Uterus (tissue), 4 donors: ENCODE data around the gene CIDEB. TPM values are rescaled to one million over a fixed set of nuclear protein-coding genes. Genes with fewer than 3 reads are reported as not detected.

ENCODE experiments used
- DNase-seq, 2 donors: peaks; one replicate each; pipeline ENCODE4 v3.0.0-alpha.2; 2019 to 2020
- H3K27ac ChIP-seq, 2 donors: fragments of 200-600 bp; sonication (generic); 1 replicate in 1 of 2; 2 replicates in 1 of 2; pipeline ENCODE4 v1.5.1; 2016 to 2018
- H3K27me3 ChIP-seq, 2 donors: fragments of 200-600 bp; sonication (generic); one replicate each; pipeline ENCODE4 v1.5.1; 2018 to 2019; ENCODE audit warnings: control low read depth in 1 of 2
- H3K36me3 ChIP-seq, 2 donors: fragments of 200-600 bp; sonication (generic); one replicate each; pipeline ENCODE4 v1.5.1; 2019; ENCODE audit warnings: control low read depth in 1 of 2
- H3K4me1 ChIP-seq, 2 donors: fragments of 200-600 bp; sonication (generic); one replicate each; pipeline ENCODE4 v1.5.1; 2018 to 2019; ENCODE audit warnings: control low read depth in 1 of 2
- H3K4me3 ChIP-seq, 2 donors: fragments of 200-600 bp; sonication (generic); 1 replicate in 1 of 2; 2 replicates in 1 of 2; pipeline ENCODE4 v1.5.1; 2018 to 2019; ENCODE audit warnings: mild to moderate bottlenecking in 1 of 2
- H3K9me3 ChIP-seq, 2 donors: fragments of 200-600 bp; sonication (generic); one replicate each; pipeline ENCODE4 v1.5.1; 2019; ENCODE audit warnings: control low read depth in 1 of 2
- POLR2A ChIP-seq, 2 donors: fragments of 450-650 bp; IDR thresholded peaks; one replicate each; pipeline ENCODE4 v1.6.1; 2016; ENCODE audit warnings: antibody characterized with exemption in 2 of 2, mild to moderate bottlenecking in 1 of 2, moderate library complexity in 1 of 2
- intact Hi-C: fragments of 100-400 bp; cut with DNase I; formaldehyde crosslinking; loops from one replicate; pipeline ENCODE4 v1.15.1; 2023; ENCODE audit warnings: low total_unique reads
- total RNA-seq, 4 donors: library from RNA; depleted of rRNA in 3 of 4; stranded (reverse); fragments of >200 nt in 3 of 4; gene quantifications; one replicate each; pipeline versions ENCODE4 v1.1.0 to v1.2.4, GENCODE V29; 2014 to 2023
- TF ChIP-seq, protein P1 (sequence below), 4 experiments: fragments of 200-600 bp in 2 of 4; fragments of 450-650 bp in 2 of 4; sonication (generic) in 2 of 4; IDR thresholded peaks; one replicate each; pipeline ENCODE4 v1.5.1; 2016 to 2019; ENCODE audit warnings: antibody characterized with exemption in 4 of 4, mild to moderate bottlenecking in 2 of 4, moderate library complexity in 1 of 4
- donor health status: DM: yes; HTN: yes; CAD: no.

CIDEB gene
- total RNA-seq, 4 donors from 2014 or later, result 1.3 to 25.5 (median 14.1) TPM

DNA sequence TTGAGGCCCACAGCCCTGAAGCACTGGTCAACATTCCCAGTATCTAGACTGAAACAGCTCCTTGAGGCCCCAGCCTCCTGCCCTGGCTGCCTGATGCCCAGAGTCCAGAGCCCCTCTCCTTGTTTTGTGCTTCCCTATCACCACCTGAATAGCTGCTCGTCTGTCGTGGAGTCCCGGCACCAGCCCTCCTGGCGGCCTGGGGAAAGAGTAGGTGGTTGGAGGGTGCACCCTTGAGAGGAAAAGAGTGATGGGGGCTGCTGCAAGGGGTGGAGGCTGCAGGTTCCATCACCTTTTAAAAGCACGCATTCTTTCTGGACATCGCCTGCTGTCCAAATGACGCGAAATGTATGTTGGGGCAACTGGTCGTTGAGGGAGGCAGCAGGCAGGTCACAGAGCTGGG is 39.6 kb downstream of the CIDEB start:
- Histone ChIP-seq H3K27ac (no peak overlapping the region), H3K4me1 (no peaks in the 10 kb centered on the region), H3K9me3 (no peaks in the 10 kb centered on the region), H3K4me3 (no peak overlapping the region), H3K36me3 (no peaks in the 10 kb centered on the region), H3K27me3 (no peaks in the 10 kb centered on the region)
- no peak for DNase-seq
- TF ChIP-seq, protein P1, sequence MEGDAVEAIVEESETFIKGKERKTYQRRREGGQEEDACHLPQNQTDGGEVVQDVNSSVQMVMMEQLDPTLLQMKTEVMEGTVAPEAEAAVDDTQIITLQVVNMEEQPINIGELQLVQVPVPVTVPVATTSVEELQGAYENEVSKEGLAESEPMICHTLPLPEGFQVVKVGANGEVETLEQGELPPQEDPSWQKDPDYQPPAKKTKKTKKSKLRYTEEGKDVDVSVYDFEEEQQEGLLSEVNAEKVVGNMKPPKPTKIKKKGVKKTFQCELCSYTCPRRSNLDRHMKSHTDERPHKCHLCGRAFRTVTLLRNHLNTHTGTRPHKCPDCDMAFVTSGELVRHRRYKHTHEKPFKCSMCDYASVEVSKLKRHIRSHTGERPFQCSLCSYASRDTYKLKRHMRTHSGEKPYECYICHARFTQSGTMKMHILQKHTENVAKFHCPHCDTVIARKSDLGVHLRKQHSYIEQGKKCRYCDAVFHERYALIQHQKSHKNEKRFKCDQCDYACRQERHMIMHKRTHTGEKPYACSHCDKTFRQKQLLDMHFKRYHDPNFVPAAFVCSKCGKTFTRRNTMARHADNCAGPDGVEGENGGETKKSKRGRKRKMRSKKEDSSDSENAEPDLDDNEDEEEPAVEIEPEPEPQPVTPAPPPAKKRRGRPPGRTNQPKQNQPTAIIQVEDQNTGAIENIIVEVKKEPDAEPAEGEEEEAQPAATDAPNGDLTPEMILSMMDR (IDR thresholded peaks at IDR 0.05), result no peak
- no peak for TF ChIP-seq POLR2A (IDR thresholded peaks at IDR 0.05)
- intact Hi-C loops, result no loop called here

DNA sequence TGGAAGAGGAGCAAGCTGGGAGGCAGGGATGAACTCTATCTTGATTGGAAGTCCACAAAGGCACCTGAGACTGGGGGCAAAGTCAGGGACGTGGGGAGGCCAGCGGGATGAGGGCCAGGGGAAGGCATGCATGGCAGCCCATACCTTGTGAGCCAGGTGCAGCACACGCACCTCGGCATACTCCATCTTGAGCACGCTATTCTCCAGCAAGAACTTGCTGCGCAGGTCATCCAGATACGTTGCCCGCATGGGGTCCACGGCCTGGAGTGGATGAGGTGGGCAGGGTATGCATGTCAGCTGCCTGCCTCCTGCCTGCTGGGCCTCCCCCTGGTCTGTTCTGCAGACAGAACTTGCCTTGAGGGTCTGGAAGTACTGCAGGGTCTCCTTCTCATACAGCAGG is 40.3 kb downstream of the CIDEB start:
- intact Hi-C loops, result no loop called here
- Histone ChIP-seq H3K27me3 (no peaks in the 10 kb centered on the region), H3K4me1 (no peaks in the 10 kb centered on the region), H3K36me3 (no peaks in the 10 kb centered on the region), H3K27ac (no peak overlapping the region), H3K9me3 (no peaks in the 10 kb centered on the region), H3K4me3 (no peak overlapping the region)
- TF ChIP-seq, protein P1 (IDR thresholded peaks at IDR 0.05), result no peak
- TF ChIP-seq POLR2A (IDR thresholded peaks at IDR 0.05), result no peak
- DNase-seq, result no peak

DNA sequence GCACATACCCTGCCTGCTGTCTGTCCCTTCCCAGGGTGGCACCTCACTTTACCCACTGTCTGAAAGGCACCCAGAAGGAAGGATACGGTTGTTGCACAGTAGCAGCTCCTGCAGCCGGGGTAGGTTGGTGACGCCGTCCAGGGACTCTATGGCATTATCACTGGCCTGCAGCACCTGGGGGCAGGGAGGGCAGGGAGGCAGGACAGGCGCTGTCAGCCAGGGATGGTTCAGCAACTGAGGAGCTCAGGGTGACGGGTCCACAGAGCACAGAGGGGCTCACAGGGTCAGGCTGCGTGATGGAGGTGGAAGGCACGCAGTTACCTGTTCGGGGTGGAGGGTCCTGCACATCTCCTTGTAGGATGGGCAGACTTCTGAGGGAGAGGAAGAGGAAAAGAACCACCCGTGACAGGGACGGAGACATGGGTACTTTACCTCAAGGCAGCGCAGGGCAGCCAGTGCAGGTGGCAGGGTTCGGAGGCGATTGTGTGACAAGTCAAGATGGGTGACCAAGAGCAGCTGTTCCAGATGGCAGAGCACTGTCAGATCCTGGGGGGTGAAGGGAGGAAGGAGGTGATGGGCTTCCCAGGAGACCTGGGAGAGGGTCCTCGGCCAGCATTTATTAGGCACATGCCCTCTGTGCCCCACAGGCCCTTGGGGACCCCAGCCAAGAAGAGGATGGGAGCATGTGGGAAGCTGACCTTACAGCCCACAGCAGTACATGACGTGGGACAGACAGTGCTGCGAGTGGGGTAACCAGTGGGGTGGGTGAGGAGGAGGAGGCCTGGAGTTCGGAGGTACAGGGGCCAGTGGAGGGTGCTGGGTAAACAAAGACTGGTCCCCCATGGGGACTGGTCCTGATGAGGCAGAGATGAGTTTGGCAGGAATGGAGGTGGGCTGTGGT is 41.2 kb downstream of the CIDEB start:
- Histone ChIP-seq H3K9me3 (no peaks in the 10 kb centered on the region), H3K4me1 (no peaks in the 10 kb centered on the region), H3K27ac (no peak overlapping the region), H3K27me3 (no peaks in the 10 kb centered on the region), H3K4me3 (no peak overlapping the region), H3K36me3 (no peaks in the 10 kb centered on the region)
- TF ChIP-seq, protein P1 (IDR thresholded peaks at IDR 0.05), result no peak
- TF ChIP-seq POLR2A (IDR thresholded peaks at IDR 0.05), result no peak
- DNase-seq, result no peak
- intact Hi-C loops, result no loop called here

DNA sequence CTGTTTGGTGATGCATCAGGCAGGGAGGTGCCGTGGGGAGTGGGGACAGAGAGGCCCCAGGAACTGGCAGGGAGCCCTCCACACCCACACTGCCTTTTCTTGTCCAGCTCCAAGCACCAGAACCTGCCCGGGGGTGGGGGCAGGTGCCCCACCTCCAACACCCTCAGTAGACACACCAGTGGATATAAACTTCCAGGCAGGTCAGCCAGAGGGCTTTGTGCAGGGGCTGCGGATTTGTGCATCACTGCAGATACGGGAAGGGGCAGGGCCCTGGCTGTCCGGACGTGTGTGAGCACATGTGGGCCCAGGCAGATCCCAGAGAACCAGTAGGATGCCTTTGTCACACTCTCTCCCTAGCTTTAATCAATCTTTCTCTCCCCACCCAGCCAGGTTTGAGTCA is 43.5 kb downstream of the CIDEB start:
- Histone ChIP-seq H3K36me3 (no peaks in the 10 kb centered on the region), H3K4me1 (no peaks in the 10 kb centered on the region), H3K27ac (no peak overlapping the region), H3K27me3 (no peaks in the 10 kb centered on the region), H3K9me3 (no peaks in the 10 kb centered on the region), H3K4me3 (no peak overlapping the region)
- TF ChIP-seq, protein P1 (IDR thresholded peaks at IDR 0.05), result no peak
- no peak for TF ChIP-seq POLR2A (IDR thresholded peaks at IDR 0.05)
- intact Hi-C loops, result no loop called here
- DNase-seq, result no peak

DNA sequence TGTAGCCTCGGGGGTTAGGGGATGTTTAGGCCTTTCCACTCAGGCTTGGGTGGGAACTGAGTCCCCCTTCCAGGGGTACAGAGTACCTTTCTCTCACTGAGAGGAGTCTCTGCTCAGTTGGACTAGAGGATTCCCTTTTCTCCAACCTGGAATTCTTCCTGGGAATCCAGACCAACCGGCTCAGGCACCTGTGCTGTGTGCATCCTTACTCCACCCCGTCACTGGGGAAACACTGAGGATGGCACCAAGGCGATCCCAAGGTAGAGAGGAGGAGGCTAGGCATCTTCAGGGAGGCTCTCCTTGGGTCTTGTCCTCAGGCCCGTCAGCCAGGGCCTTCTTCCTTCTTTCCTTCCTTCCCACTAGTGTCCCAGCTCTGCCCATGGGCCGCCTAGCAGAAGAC is 43.9 kb downstream of the CIDEB start:
- Histone ChIP-seq H3K9me3 (no peaks in the 10 kb centered on the region), H3K27ac (no peak overlapping the region), H3K4me3 (no peak overlapping the region), H3K27me3 (no peaks in the 10 kb centered on the region), H3K36me3 (no peaks in the 10 kb centered on the region), H3K4me1 (no peaks in the 10 kb centered on the region)
- intact Hi-C loops, result no loop called here
- no peak for DNase-seq
- TF ChIP-seq POLR2A (IDR thresholded peaks at IDR 0.05), result no peak
- TF ChIP-seq, protein P1 (IDR thresholded peaks at IDR 0.05), result no peak
